Stimulated activated CD4-positive, alpha-beta T cell treated with anti-CD3 and anti-CD28 coated beads, Interleukin-1b, Interleukin-23, amount 100 ng/mL, for 1 hour (primary cell): ENCODE measurements around the gene KRT17.
"Not testable (repeated sequence)": the region's sequence is repeated elsewhere in the genome, so short reads cannot be mapped to it uniquely, and the experiment has no call there.

Experiments used
- DNase-seq, 2 donors: peaks; one replicate each; pipeline ENCODE4 v3.0.0-alpha.2; 2020; ENCODE audit warnings: low read depth in 2 of 2

The KRT17 gene

GRCh38 chr17:41634639-41635038 is 10.3 kb upstream of the KRT17 start:
- DNase-seq: no peak

- no peak for DNase-seq
Measured at GRCh38 chr17:41633556-41634199, 9.3 kb upstream of the KRT17 start.

DNA sequence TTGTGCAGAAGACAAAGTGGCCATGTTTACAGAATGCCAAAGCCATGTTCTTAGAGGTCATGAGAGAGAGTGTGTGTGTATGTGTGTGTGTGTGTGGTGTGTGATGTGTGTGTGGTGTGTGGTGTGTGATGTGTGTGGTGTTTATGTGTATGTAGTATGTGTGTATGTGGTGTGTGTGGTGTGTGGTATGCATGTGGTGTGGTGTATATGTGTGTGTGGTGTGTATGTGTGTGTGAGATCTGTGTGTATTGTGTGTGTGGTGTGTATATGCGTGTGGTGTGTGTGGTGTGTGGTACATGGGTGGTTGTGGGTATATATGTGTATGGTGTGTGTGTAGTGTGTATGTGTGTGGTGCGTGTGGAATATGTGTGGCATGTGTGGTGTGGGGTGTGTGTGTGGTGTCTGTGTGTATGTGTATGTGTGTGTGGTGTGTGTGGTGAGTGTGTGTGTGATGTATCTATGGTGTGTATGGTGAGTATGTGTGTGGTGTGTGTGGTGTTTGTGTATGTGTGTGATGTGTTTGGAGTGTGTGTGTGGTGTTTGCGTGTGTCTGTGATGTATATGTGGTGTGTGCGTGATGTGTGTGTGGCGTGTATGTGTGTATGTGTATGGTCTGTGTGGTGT is 8.2 kb upstream of the KRT17 start:
- DNase-seq: no peak

DNA sequence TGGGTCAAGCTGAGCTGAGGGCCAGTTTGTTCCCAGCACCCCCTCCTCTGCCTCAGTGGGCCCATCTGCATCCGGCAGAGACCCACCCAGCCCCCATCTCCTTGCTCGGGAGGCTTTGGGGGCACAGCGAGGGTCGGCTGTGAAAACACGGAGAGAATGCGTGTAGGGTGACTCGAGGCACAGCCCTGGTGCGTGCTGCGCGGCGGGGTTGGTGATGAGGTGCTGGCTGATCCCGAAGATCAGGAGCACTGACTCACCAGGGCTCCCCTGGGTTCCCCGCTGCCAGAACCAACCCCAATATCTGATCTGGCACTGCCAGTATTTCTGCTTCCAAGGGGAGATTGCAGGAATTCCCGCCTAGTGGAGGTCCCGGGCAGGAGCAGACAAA is 7.5 kb upstream of the KRT17 start:
- DNase-seq: no peak

DNA sequence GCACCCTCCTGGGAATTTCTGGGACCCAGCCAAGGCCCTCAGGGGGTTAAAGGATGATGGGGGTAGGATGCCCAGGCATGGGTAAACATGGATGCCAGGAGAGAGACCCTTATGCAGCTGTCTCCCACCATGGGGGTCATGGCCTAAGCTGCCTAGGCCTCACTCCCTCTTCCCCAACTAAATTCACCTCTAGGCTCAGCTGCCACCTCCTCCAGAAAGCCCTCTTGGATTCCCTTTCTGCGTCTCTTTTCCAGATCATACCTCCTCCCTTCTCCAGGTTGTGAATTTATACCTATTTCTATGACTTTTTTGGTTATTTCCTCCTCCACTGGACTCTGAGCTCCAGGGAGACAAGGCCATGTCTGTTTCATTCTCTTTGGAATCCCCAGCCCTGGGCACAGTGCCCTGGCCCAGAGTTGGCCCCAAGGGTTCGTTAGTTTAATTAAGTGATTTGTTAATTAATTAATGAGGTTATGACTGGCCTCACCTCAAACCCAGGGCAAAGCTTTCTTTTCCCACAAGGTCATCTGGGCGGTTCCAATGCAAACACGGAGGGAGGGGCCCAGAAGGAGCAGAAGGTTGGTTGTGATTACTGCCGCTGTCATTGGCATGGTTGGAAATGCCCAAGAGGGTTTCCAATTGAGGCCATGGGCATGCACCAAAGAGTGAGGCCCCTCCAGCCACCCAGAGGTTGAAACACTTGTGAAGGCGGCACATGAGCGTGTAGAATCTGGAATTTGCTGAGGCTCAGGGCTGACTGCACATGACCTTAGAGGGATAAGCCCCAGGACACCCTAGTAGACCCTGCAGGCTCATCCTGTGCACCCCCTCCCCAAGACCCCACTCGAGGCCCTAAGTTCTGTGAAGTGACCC is 6.9 kb upstream of the KRT17 start:
- no peak for DNase-seq

DNA sequence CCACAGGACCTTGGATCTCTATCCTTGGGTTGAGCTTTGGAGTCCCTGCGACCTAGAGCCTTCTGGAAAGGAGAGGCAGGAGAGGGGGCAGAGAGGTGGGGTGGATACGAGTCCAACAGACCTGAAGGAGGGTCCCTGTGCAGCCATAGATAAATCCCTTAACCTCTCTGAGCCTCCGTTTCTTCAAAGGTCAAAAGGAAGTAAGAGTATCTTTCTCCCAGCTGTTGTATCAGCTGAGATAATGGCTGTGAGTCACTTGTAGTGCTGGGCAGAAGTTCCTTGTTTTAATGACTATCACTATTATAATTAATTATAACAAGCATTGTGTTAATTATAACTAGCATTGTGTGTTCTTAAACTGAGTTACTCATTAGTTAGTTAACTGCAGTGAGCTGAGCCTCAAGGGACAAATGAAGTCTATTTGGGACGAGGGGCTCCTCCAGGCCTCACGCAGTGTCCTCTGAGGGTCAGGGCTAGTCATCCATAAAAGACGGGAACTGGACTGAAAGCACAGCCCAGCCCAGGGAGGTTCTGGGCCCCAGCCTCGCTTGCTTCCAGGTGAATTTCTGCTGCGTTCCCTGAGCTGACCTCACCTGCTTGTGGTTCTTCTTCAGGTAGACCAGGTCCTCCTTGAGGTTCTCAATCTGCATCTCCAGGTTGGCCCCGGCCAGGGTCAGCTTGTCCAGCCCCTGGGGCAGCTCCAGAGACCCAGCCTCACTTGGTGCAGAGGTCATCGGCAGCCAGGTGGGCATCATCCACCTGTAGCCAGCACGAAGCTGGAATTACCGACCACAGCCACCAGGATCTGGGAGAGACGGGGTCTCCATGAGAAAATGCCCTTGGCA is 5.7 kb upstream of the KRT17 start:
- no peak for DNase-seq

GRCh38 chr17:41629316-41629715 is 4.9 kb upstream of the KRT17 start:
- no peak for DNase-seq

DNA sequence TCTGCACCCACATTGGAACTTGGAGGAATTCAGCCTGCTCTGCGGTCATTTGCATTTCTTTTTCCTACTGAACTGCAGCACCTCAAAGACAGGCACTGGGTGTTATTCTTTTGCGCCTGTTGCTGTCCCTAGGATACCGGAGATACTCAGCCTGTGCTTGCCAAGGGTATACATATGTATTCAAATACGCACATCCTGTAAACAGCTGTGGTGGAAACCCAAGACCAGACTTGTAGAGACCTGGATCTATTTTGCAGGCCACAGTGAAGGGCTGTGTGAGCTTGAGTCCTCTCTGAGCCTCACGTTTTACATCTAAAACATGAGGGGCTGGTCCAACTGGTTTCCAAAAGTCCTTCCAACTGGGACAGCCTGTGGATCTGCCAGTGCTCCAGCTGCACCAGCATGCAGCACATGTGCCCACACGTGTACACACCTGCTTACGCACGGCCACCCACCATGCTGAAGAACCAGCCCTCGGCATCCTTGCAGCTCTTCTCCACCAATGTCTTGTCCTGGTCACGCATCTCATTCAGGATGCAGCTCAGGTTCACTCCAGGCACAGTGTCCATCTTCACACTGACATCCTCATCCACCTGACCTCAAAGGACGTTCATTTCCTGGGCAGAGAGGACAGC is 4.4 kb upstream of the KRT17 start:
- not testable (repeated sequence) for DNase-seq

DNA sequence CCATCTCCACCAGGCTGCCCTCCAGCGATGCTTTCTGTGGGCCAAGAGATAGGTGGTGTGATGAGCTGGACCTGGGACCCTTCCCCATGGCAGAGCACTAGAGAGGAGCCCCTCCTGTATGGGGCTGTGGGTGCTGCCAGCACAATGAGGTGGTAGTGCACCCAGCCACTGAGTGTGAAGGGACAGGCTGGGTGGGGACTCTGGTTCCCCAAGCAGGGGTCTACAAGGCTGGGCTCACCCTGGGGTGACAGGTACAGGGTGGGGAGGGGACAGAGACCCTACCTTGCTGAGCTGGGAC is 3.6 kb upstream of the KRT17 start:
- DNase-seq: not testable (repeated sequence)

DNA sequence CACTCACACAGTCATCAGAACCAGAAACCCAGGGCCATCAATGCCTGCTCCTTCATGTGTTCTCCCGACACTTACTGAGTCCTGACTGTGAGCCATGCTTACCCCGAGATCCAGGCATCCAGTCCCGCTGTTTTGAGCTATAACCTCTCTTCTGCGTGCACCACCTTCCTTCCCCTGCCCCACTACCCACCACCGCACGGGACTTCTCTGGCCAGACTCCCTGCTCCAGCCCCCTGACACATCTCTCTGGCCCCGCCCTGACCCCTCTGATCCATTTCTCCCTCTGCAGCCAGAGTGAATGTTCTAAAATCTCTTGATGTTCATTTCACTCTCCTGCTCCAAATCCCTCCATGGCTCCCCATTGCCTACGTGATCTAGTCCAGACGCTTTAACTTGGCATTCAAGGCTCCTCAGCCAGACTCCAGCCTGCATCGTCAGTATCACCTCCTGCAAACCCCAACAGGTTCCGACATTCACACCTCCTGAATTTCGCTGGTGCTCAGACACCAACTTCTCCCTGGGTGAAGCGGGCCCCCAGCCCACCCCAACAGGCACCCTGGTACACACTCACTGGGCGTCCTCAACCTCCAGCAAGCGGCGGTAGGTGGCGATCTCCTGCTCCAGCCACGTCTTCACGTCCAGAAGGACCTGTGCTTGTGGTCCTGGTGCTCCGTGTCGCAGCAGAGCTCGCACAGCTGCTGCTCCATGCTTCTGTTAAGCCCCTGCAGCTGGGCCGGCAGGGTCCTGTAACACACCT is 3.1 kb upstream of the KRT17 start:
- no peak for DNase-seq

- not testable (repeated sequence) for DNase-seq
Measured at GRCh38 chr17:41626914-41627295, 2.5 kb upstream of the KRT17 start.

GRCh38 chr17:41626028-41626913 is 1.9 kb upstream of the KRT17 start:
- not testable (repeated sequence) for DNase-seq

- no peak for DNase-seq
Measured at GRCh38 chr17:41625602-41626001, 1.2 kb upstream of the KRT17 start.

GRCh38 chr17:41623184-41623861 is 1.1 kb downstream of the KRT17 start:
- not testable (repeated sequence) for DNase-seq

- not testable (repeated sequence) for DNase-seq
Measured at GRCh38 chr17:41622340-41623183, 1.8 kb downstream of the KRT17 start.

- DNase-seq: no peak
Measured at GRCh38 chr17:41621916-41622315, 2.5 kb downstream of the KRT17 start.

DNA sequence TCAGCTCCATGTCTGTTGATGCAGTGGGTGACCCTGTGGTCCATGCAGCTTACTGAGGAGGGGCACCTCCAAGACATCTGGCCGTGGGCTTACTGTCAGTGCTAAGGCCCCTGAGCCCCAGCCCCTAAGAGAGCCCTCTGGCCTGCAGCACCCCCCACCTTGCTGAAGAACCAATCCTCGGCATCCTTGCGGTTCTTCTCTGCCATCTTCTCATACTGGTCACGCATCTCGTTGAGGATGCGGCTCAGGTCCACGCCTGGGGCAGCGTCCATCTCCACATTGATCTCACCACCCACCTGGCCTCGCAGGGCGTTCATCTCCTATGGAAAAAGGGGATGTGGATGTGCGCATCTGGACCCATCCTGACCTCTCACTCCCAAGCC is 2.9 kb downstream of the KRT17 start:
- not testable (repeated sequence) for DNase-seq
